Activated naive CD8-positive, alpha-beta T cell (primary cell): ENCODE data around the gene HARS1.
A peak's percentile ranks its signal among the peaks of the same experiment; 100 is the strongest.
"Not testable (repeated sequence)": the region's sequence is repeated elsewhere in the genome, so short reads cannot be mapped to it uniquely, and the experiment has no call there.

Experiments used
- H3K27ac Mint-ChIP-seq: one replicate; pipeline ENCODE4 v1.8.0; 2021; ENCODE audit warnings: mixed read lengths
- H3K27me3 Mint-ChIP-seq: one replicate; pipeline ENCODE4 v1.8.0; 2021; ENCODE audit warnings: mixed read lengths
- H3K36me3 Mint-ChIP-seq: one replicate; pipeline ENCODE4 v1.8.0; 2021; ENCODE audit warnings: mixed read lengths
- H3K4me1 Mint-ChIP-seq: one replicate; pipeline ENCODE4 v1.8.0; 2021; ENCODE audit warnings: low read depth, mixed read lengths
- H3K4me3 Mint-ChIP-seq: one replicate; pipeline ENCODE4 v1.8.0; 2021; ENCODE audit warnings: mild to moderate bottlenecking, mixed read lengths
- H3K9me3 Mint-ChIP-seq: one replicate; pipeline ENCODE4 v1.8.0; 2021; ENCODE audit warnings: low read depth, mixed read lengths

HARS1 gene

DNA sequence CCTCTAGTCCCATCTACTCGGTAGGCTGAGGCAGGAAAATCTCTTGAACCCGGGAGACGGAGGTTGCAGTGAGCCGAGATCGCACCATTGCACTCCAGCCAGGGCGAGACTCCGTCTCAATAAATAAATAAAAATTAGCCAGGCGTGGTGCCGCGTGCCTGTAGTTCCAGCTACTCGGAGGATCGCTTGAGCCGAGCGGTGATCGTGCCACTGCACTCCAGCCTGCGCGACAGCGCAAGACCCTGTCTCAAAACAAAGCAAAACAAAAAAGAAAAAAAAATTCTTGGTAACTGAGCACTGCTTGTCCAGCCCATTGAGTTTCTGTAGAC lies 27.2 kb downstream of the HARS1 start:
- Mint-ChIP-seq H3K27ac (peak overlapping the region; percentile 95), H3K9me3 (no peaks in the 10 kb centered on the region), H3K4me1 (peaks cover 37% of the 10 kb centered on the region), H3K27me3 (no peaks in the 10 kb centered on the region), H3K4me3 (peak overlapping the region; percentile 98), H3K36me3 (peaks cover 15% of the 10 kb centered on the region)

DNA sequence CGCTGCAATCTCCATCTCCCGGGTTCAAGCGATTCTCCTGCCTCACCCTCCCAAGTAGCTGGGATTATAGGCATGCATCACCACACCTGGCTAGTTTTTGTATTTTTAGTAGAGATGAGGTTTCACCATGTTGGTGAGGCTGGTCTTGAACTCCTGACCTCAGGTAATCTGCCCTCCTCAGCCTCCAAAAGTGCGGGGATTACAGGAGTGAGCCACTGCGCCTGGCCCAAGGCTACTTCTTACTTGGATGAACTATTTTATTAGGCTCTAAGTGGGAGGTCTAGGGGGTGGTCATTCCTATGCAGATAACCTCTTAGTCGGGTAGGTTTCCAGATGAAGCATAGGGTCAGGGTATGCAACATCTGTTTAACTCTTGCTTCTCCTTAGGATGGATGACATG lies 30.8 kb downstream of the HARS1 start:
- not testable (repeated sequence) for H3K9me3 Mint-ChIP-seq, H3K27ac Mint-ChIP-seq, H3K4me3 Mint-ChIP-seq, H3K27me3 Mint-ChIP-seq
- H3K4me1 Mint-ChIP-seq, result peaks cover 14% of the 10 kb centered on the region
- H3K36me3 Mint-ChIP-seq, result peaks cover 11% of the 10 kb centered on the region

DNA sequence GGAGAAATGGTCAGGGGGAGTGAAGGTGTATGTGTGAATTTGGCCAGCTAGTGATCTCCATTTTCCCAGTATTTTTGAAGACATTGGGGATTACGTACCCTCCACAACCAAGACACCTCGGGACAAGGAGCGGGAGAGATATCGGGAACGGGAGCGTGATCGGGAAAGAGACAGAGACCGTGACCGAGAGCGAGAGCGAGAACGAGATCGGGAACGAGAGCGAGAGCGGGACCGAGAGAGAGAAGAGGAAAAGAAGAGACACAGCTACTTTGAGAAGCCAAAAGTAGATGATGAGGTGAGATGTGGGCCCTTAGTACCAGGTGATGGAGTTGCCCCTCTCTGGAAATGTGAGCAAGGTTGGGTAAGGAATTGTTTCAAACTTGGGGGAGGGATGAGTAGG lies 32.3 kb downstream of the HARS1 start:
- no peaks in the 10 kb centered on the region for H3K9me3 Mint-ChIP-seq
- H3K27me3 Mint-ChIP-seq, result no peaks in the 10 kb centered on the region
- H3K27ac Mint-ChIP-seq, result no peak overlapping the region
- H3K4me3 Mint-ChIP-seq, result no peak overlapping the region
- H3K4me1 Mint-ChIP-seq, result peaks cover 8% of the 10 kb centered on the region
- H3K36me3 Mint-ChIP-seq, result peaks cover 11% of the 10 kb centered on the region

DNA sequence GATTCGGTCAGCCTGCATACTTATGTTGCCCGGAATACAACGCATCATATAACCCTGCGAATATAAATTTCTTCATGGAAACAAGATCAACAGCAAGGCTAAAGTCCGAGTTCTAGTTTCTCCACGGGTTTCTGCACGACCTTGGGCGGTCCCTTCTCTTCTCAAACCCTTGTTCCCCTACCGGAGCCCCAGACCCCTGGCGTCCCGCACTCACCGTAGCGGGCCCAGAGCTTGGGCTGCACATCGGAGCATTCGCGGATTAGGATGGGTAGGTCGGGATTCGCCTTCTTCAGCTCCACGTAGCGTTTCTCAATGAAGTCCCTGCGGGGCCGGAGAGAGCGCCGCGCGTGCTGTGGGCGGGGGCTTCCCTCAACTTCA lies 44.1 kb downstream of the HARS1 start:
- H3K36me3 Mint-ChIP-seq, result peaks cover 10% of the 10 kb centered on the region
- H3K4me3 Mint-ChIP-seq, result peak overlapping the region; percentile 100
- peaks cover 49% of the 10 kb centered on the region for H3K4me1 Mint-ChIP-seq
- peak overlapping the region; percentile 98 for H3K27ac Mint-ChIP-seq
- no peaks in the 10 kb centered on the region for H3K9me3 Mint-ChIP-seq
- no peaks in the 10 kb centered on the region for H3K27me3 Mint-ChIP-seq

GRCh38 chr5:140642718-140643117 lies 48.5 kb downstream of the HARS1 start:
- H3K9me3 Mint-ChIP-seq, result no peaks in the 10 kb centered on the region
- no peak overlapping the region for H3K4me3 Mint-ChIP-seq
- H3K4me1 Mint-ChIP-seq, result peaks cover 54% of the 10 kb centered on the region
- peak overlapping the region; percentile 16 for H3K27ac Mint-ChIP-seq
- H3K27me3 Mint-ChIP-seq, result no peaks in the 10 kb centered on the region
- H3K36me3 Mint-ChIP-seq, result no peaks in the 10 kb centered on the region

DNA sequence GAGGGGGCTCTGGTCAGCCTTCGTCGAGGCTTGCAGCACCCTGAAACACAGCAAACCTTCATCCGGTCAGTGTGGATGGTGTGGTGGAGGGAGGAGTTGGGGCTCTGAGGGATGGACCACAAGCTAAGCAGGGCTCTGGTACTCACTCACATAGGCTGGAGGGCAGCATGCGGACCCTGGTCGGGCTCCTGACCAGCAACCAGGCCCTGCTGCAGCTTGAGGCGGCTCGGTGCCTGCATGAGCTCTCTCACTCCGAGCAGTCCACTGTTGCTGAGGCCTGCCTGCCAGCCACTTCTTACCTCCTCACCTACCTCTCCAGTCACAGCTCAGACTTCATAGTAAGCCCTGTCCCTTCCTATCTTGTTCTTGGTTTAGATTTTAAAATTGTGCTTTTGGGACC lies 49.5 kb downstream of the HARS1 start:
- no peaks in the 10 kb centered on the region for H3K36me3 Mint-ChIP-seq
- H3K27me3 Mint-ChIP-seq, result no peaks in the 10 kb centered on the region
- H3K4me3 Mint-ChIP-seq, result no peak overlapping the region
- H3K4me1 Mint-ChIP-seq, result peaks cover 48% of the 10 kb centered on the region
- H3K9me3 Mint-ChIP-seq, result no peaks in the 10 kb centered on the region
- peak overlapping the region; percentile 34 for H3K27ac Mint-ChIP-seq

DNA sequence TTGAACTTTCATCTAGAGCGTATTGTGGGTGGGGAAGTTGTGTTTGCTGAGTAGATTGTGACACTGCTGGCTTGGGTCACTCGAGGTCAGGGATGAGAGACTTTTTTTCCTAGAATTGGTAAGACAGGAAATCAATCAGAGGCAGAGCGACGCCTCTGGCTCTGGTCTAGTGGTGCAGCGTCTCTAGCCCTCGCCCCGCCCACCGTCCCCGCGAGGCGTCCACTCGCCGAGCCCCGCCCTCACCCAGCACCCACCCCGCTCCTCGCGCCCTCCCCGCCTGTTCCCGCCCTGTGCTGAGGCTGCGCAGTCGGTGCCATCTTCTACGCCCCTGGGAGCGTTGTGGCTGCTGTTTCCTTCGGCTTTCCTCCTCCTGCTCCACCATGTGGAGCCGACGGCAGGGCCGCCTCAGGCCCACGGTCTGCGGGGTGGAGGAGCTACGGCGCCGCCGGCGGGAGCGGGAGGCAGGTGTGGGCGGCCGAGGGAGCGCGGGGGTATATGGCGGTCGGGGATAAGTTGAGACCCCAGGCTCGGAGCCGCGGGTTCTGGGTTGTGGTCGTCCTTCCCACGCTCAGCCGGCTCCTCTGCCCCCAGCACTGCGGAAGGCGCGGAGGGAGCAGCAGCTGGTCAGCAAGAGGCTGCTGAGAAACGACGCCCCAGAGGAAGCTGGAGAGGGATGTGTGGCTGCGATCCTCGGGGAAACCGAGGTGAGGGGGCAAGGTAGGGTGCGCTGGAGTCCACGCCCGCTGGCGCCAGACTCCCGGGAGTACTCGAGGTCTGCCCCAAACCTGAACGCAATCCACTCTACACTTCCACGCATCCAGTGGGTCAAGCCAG lies 51.8 kb downstream of the HARS1 start, which contains the start of gene TMCO6:
Gene TMCO6 (plus strand): TSS at position 304 of the 834 bp plus-strand sequence. CDS start 77 bp downstream, at position 381.
- no peaks in the 10 kb centered on the region for H3K36me3 Mint-ChIP-seq
- peak within 1 kb of the TSS; percentile 91 for H3K27ac Mint-ChIP-seq
- no peaks in the 10 kb centered on the region for H3K27me3 Mint-ChIP-seq
- H3K4me1 Mint-ChIP-seq, result peaks cover 44% of the 10 kb centered on the region
- peak within 1 kb of the TSS; percentile 96 for H3K4me3 Mint-ChIP-seq
- no peaks in the 10 kb centered on the region for H3K9me3 Mint-ChIP-seq

GRCh38 chr5:140638898-140639147 lies 52.3 kb downstream of the HARS1 start:
- not testable (repeated sequence) for H3K27me3 Mint-ChIP-seq, H3K36me3 Mint-ChIP-seq, H3K9me3 Mint-ChIP-seq
- H3K27ac Mint-ChIP-seq, result peak overlapping the region; percentile 91
- H3K4me1 Mint-ChIP-seq, result peaks cover 44% of the 10 kb centered on the region
- peak overlapping the region; percentile 96 for H3K4me3 Mint-ChIP-seq

GRCh38 chr5:140637371-140638100 lies 53.6 kb downstream of the HARS1 start:
- Mint-ChIP-seq H3K36me3 (no peaks in the 10 kb centered on the region), H3K27ac (no peak overlapping the region), H3K9me3 (no peaks in the 10 kb centered on the region), H3K4me3 (peak overlapping the region; percentile 69), H3K27me3 (no peaks in the 10 kb centered on the region), H3K4me1 (peaks cover 51% of the 10 kb centered on the region)

DNA sequence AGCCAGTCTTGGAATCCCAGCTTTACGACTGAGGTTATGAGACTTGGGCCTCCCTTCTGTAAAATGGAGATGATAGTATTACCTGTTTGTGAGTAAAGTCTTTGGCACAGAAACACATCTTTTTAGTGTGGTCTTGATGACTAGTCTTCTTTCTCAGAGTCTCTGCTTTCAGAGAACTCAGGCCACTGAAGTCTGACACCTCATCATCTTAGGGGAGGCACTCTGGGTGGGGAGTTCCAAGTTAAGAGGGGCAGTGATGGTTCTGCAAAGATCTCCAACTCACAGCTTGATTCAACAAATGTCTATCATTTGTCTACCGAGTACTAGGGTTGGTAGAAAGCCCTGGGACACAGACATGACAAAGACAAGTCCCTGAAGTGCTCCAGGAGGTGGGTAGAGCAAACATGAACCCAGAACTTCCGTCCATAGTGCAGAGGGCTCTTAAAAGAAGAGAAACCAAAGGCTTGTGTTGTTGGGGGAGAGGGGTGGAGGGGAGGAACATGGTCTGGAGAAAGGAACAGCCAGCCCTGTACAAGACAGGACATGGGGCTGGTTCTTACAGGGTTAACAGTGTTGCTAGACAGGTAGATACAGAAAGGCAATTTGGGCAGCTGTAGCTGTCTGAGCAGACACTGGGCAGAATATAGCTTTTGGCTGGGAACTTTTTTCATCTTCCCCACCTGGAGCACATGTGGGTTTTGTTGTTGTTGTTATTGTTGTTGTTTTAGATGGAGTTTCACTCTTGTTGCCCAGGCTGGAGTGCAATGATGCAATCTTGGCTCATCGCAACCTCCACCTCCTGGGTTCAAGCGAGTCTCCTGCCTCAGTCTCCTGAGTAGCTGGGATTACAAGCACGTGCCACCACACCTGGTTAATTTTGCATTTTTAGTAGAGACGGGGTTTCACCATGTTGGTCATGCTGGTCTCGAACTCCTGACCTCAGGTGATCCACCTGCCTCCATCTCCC lies 55.6 kb downstream of the HARS1 start:
- Mint-ChIP-seq H3K4me3 (no peak overlapping the region), H3K9me3 (no peaks in the 10 kb centered on the region), H3K27me3 (no peaks in the 10 kb centered on the region), H3K36me3 (no peaks in the 10 kb centered on the region), H3K4me1 (peaks cover 42% of the 10 kb centered on the region), H3K27ac (no peak overlapping the region)

DNA sequence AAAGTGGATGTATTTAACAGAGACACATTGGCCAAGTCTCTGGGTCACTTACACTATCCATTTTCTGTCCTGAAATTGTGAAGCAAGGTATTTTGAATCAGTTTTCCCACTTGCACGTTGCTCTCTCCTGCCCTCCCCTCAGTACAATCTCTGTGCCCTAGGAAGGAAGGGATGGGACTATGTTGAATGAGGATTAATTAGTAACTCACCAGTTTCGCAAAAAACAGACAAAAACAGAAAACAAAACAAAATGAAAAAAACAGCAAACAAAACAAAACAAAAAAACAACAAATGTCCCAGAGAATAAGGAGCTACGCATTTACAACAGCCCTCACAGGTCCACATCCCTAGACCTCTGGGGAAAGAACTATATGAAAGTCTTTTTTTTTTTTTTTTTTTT lies 57.1 kb downstream of the HARS1 start:
- Mint-ChIP-seq H3K27ac (no peak overlapping the region), H3K36me3 (no peaks in the 10 kb centered on the region), H3K4me1 (peaks cover 35% of the 10 kb centered on the region), H3K9me3 (no peaks in the 10 kb centered on the region), H3K4me3 (peak overlapping the region; percentile 39), H3K27me3 (no peaks in the 10 kb centered on the region)

- no peak overlapping the region for H3K27ac Mint-ChIP-seq
- no peaks in the 10 kb centered on the region for H3K9me3 Mint-ChIP-seq
- H3K36me3 Mint-ChIP-seq, result no peaks in the 10 kb centered on the region
- peaks cover 30% of the 10 kb centered on the region for H3K4me1 Mint-ChIP-seq
- no peaks in the 10 kb centered on the region for H3K27me3 Mint-ChIP-seq
- H3K4me3 Mint-ChIP-seq, result peak overlapping the region; percentile 88
These were observed 57.7 kb downstream of the HARS1 start for GRCh38 chr5:140633501-140633900.

DNA sequence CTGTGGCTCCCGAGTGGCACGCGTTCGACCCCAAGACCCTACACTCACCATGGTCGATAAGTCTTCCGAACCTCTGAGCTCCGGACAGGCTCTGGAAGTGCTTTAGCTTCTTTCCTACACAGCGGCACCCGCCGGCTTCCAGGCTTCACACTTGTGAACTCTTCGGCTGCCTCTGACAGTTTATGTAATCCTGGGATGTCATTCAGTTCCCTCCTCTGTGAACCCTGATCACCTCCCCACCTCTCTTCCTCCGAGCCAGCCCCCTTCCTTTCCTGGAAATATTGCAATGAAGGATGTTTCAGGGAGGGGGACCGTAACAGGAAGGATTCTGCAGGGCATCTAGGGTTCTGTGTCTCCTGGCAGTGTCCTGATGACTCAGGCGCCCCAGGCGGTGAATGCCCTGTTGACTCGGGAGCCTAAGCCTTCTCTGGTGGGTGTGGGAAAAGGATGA lies 58.1 kb downstream of the HARS1 start, which contains the start of gene CD14:
Gene CD14 (minus strand): TSS at position 155 of the 451 bp plus-strand sequence. CDS start 104 bp downstream, at position 51.
- Mint-ChIP-seq H3K4me1 (peaks cover 27% of the 10 kb centered on the region), H3K27me3 (peaks cover 2% of the 10 kb centered on the region), H3K36me3 (peaks cover 3% of the 10 kb centered on the region), H3K27ac (peak within 1 kb of the TSS; percentile 34), H3K9me3 (no peaks in the 10 kb centered on the region), H3K4me3 (peak within 1 kb of the TSS; percentile 88)

DNA sequence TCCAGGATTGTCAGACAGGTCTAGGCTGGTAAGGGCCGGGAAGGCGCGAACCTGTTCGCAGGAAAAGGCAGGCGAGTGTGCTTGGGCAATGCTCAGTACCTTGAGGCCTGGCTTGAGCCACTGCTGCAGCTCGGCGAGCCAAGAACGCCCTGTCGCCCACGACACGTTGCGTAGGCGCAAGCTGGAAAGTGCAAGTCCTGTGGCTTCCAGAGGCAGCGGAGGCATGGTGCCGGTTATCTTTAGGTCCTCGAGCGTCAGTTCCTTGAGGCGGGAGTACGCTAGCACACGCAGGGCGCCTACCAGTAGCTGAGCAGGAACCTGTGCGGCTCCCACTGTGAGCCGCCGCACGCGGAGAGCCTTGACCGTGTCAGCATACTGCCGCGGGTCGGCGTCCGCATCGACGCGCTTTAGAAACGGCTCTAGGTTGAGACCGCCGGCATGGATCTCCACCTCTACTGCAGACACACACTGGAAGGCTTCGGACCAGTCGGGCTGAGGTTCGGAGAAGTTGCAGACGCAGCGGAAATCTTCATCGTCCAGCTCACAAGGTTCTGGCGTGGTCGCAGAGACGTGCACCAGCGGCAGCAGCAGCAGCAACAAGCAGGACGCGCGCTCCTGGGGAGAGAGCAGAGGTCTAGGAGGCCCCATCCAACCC lies 58.7 kb downstream of the HARS1 start:
- Mint-ChIP-seq H3K27ac (peak overlapping the region; percentile 34), H3K9me3 (no peaks in the 10 kb centered on the region), H3K36me3 (peaks cover 3% of the 10 kb centered on the region), H3K27me3 (peaks cover 2% of the 10 kb centered on the region), H3K4me1 (peaks cover 27% of the 10 kb centered on the region), H3K4me3 (peak overlapping the region; percentile 88)
